WTC11 (cell line): ENCODE data around the gene NEMP2.

ENCODE experiments used
- AR ChIP-seq: fragments of 250-450 bp; sonication (Bioruptor Pico); IDR thresholded peaks from 2 replicates; pipeline ENCODE4 v1.9.0; 2021; ENCODE audit warnings: mild to moderate bottlenecking
- ATF2 ChIP-seq: sonication (generic); formaldehyde crosslinking; IDR thresholded peaks from 2 replicates; pipeline ENCODE4 v1.8.1; 2022; ENCODE audit warnings: low read depth, missing genetic modification reagents, borderline replicate concordance
- CTCF ChIP-seq: fragments of 200-600 bp; IDR thresholded peaks from 2 replicates; pipeline ENCODE4 v1.8.0; 2022; ENCODE audit warnings: antibody characterized with exemption
- ZSCAN18 ChIP-seq: fragments of 250-450 bp; sonication (Bioruptor Pico); IDR thresholded peaks from 2 replicates; pipeline ENCODE4 v2.1.2; 2022; ENCODE audit warnings: mild to moderate bottlenecking, moderate library complexity

GRCh38 chr2:190571686-190572085 is 37.2 kb upstream of the NEMP2 start:
- TF ChIP-seq ZSCAN18 (CRISPR knock-in tag), result no peak
- no peak for TF ChIP-seq CTCF
- no peak for TF ChIP-seq AR (CRISPR knock-in tag)
- no peak for TF ChIP-seq ATF2 (CRISPR knock-in tag)
